HG03354 (cell line): Measurements from ENCODE around the gene LRRC45.
"Not testable (repeated sequence)": the region's sequence is repeated elsewhere in the genome, so short reads cannot be mapped to it uniquely, and the experiment has no call there.

Source experiments
- ATAC-seq: cut with Tn5 transposase; IDR thresholded peaks from one replicate; pipeline ENCODE4 v1.9.1; 2021; ENCODE audit warnings: mild to moderate bottlenecking; ENCODE audit not compliant: unreplicated experiment, poor library complexity, severe bottlenecking

Gene LRRC45

GRCh38 chr17:82022981-82023446, at the start of gene LRRC45:
Gene LRRC45, plus strand, starts transcription at chr17:82023305. Its CDS starts 339 bp downstream, at chr17:82023644.
- peak; percentile 89 for ATAC-seq

GRCh38 chr17:81973432-81973831, 49.7 kb upstream of the LRRC45 start:
- no peak for ATAC-seq

GRCh38 chr17:81976332-81977210, 46.5 kb upstream of the LRRC45 start:
- ATAC-seq = no peak

GRCh38 chr17:81977211-81977808, 45.8 kb upstream of the LRRC45 start, which contains the start of gene ASPSCR1:
Gene ASPSCR1, plus strand, starts transcription at chr17:81977629. Its CDS starts 18 bp downstream, at chr17:81977647.
- peak; percentile 82 for ATAC-seq

- ATAC-seq = no peak
Measured at GRCh38 chr17:81978524-81979298, 44.4 kb upstream of the LRRC45 start.

GRCh38 chr17:81980122-81980521, 43.0 kb upstream of the LRRC45 start:
- no peak for ATAC-seq

- ATAC-seq = no peak
Measured at GRCh38 chr17:81980707-81981343, 42.3 kb upstream of the LRRC45 start.

GRCh38 chr17:81981511-81981910, 41.6 kb upstream of the LRRC45 start:
- not testable (repeated sequence) for ATAC-seq

GRCh38 chr17:81983011-81983638, 40.0 kb upstream of the LRRC45 start:
- no peak for ATAC-seq

- ATAC-seq = no peak
Measured at GRCh38 chr17:81983639-81984373, 39.3 kb upstream of the LRRC45 start.

GRCh38 chr17:81984773-81985410, 38.2 kb upstream of the LRRC45 start:
- no peak for ATAC-seq

GRCh38 chr17:81986606-81987005, 36.5 kb upstream of the LRRC45 start:
- no peak for ATAC-seq

GRCh38 chr17:81987161-81987770, 35.8 kb upstream of the LRRC45 start:
- no peak for ATAC-seq

- no peak for ATAC-seq
Measured at GRCh38 chr17:81990836-81991683, 32.0 kb upstream of the LRRC45 start.

GRCh38 chr17:81991684-81992305, 31.3 kb upstream of the LRRC45 start:
- ATAC-seq = no peak

GRCh38 chr17:81992306-81993102, 30.6 kb upstream of the LRRC45 start:
- no peak for ATAC-seq
